Measurements from ENCODE around the gene FSHB.
"Not testable (repeated sequence)": the region's sequence is repeated elsewhere in the genome, so short reads cannot be mapped to it uniquely, and the experiment has no call there.

The FSHB gene

GRCh38 chr11:30230714-30231113 is at the start of gene FSHB:
FSHB (plus strand) TSS chr11:30231014; CDS start chr11:30231903, 889 bp downstream.
- no peak for TF ChIP-seq CTCF (IDR thresholded peaks at IDR 0.05; ENCODE audit: borderline replicate concordance, control extremely low read depth, extremely low read depth, insufficient read depth, missing control alignments)
- no peak for DNase-seq (ENCODE audit: low spot score)
- in situ Hi-C loops (cut with MboI; ENCODE audit: low sequenced_read_pairs, unreplicated experiment), result no loop called here

- in situ Hi-C loops (cut with MboI; ENCODE audit: low sequenced_read_pairs, unreplicated experiment), result no loop called here
- DNase-seq (ENCODE audit: low spot score), result no peak
- no peak for TF ChIP-seq CTCF (IDR thresholded peaks at IDR 0.05; ENCODE audit: borderline replicate concordance, control extremely low read depth, extremely low read depth, insufficient read depth, missing control alignments)
Observed at GRCh38 chr11:30186748-30187147, 44.1 kb upstream of the FSHB start.

GRCh38 chr11:30192620-30193019 is 38.2 kb upstream of the FSHB start:
- in situ Hi-C loops (cut with MboI; ENCODE audit: low sequenced_read_pairs, unreplicated experiment), result no loop called here
- TF ChIP-seq CTCF (IDR thresholded peaks at IDR 0.05; ENCODE audit: borderline replicate concordance, control extremely low read depth, extremely low read depth, insufficient read depth, missing control alignments), result no peak
- DNase-seq (ENCODE audit: low spot score), result no peak

GRCh38 chr11:30196400-30197206 is 34.2 kb upstream of the FSHB start:
- in situ Hi-C loops (cut with MboI; ENCODE audit: low sequenced_read_pairs, unreplicated experiment), result no loop called here
- TF ChIP-seq CTCF (IDR thresholded peaks at IDR 0.05; ENCODE audit: borderline replicate concordance, control extremely low read depth, extremely low read depth, insufficient read depth, missing control alignments), result peak; percentile 72
- peak; percentile 22 for DNase-seq (ENCODE audit: low spot score)

- in situ Hi-C loops (cut with MboI; ENCODE audit: low sequenced_read_pairs, unreplicated experiment), result no loop called here
- no peak for TF ChIP-seq CTCF (IDR thresholded peaks at IDR 0.05; ENCODE audit: borderline replicate concordance, control extremely low read depth, extremely low read depth, insufficient read depth, missing control alignments)
- no peak for DNase-seq (ENCODE audit: low spot score)
Observed at GRCh38 chr11:30197869-30198268, 32.9 kb upstream of the FSHB start.

GRCh38 chr11:30202989-30203388 is 27.8 kb upstream of the FSHB start:
- DNase-seq (ENCODE audit: low spot score); in situ Hi-C loops (cut with MboI; ENCODE audit: low sequenced_read_pairs, unreplicated experiment): not testable (repeated sequence)

- in situ Hi-C loops (cut with MboI; ENCODE audit: low sequenced_read_pairs, unreplicated experiment), result no loop called here
- no peak for DNase-seq (ENCODE audit: low spot score)
- no peak for TF ChIP-seq CTCF (IDR thresholded peaks at IDR 0.05; ENCODE audit: borderline replicate concordance, control extremely low read depth, extremely low read depth, insufficient read depth, missing control alignments)
Observed at GRCh38 chr11:30203850-30204249, 27.0 kb upstream of the FSHB start.

Data from GM13976 (cell line).